ENCODE results near the gene CYP4F11. TPM values are rescaled to one million over a fixed set of nuclear protein-coding genes. Genes with fewer than 3 reads are reported as not detected.

The CYP4F11 gene
- total and polyA plus RNA-seq, 7 donors: 0.05 to 1.0 (median 0.10) TPM; not detected in 1

GRCh38 chr19:15897026-15897737 is 37.1 kb downstream of the CYP4F11 start:
- H3K27me3 ChIP-seq (ENCODE audit: insufficient read depth in 3 of 3, low read length in 2 of 3): peaks cover 0 to 8% (median 5%) of the 10 kb centered on the region in 3 donors
- intact Hi-C loops (cut with DNase I): no loop called here
- no peak overlapping the region for H3K27ac ChIP-seq
- no peaks in the 10 kb centered on the region for H3K9me3 ChIP-seq
- DNase-seq: no peak
- ATAC-seq: no peak
- no peaks in the 10 kb centered on the region for H3K36me3 ChIP-seq (ENCODE audit: insufficient read depth in 1 of 2, low read depth in 1 of 2)
- H3K4me3 ChIP-seq: no peak overlapping the region
- 65 to 78% (median 66%) methylated on average over 16 of the region's 16 CpGs for WGBS, 3 donors
- TF ChIP-seq CTCF (IDR thresholded peaks at IDR 0.05): no peak
- no peaks in the 10 kb centered on the region for H3K4me1 ChIP-seq

- H3K27ac ChIP-seq: no peak overlapping the region
- TF ChIP-seq CTCF (IDR thresholded peaks at IDR 0.05): no peak
- 67 to 79% (median 77%) methylated on average over 4 of the region's 4 CpGs for WGBS, 3 donors
- no peak overlapping the region for H3K4me3 ChIP-seq
- H3K27me3 ChIP-seq (ENCODE audit: insufficient read depth in 3 of 3, low read length in 2 of 3): peaks cover 0 to 8% (median 5%) of the 10 kb centered on the region in 3 donors
- DNase-seq: no peak
- intact Hi-C loops (cut with DNase I): no loop called here
- H3K4me1 ChIP-seq: no peaks in the 10 kb centered on the region
- no peaks in the 10 kb centered on the region for H3K9me3 ChIP-seq
- no peak for ATAC-seq
- no peaks in the 10 kb centered on the region for H3K36me3 ChIP-seq (ENCODE audit: insufficient read depth in 1 of 2, low read depth in 1 of 2)
Measured at GRCh38 chr19:15895876-15896430, 38.4 kb downstream of the CYP4F11 start.

- no peak for ATAC-seq
- Histone ChIP-seq H3K36me3 (ENCODE audit: insufficient read depth in 1 of 2, low read depth in 1 of 2) (no peaks in the 10 kb centered on the region), H3K4me3 (no peak overlapping the region), H3K9me3 (no peaks in the 10 kb centered on the region), H3K27ac (no peak overlapping the region), H3K4me1 (no peaks in the 10 kb centered on the region), H3K27me3 (ENCODE audit: insufficient read depth in 3 of 3, low read length in 2 of 3) (peaks cover 0 to 3% (median 1%) of the 10 kb centered on the region in 3 donors)
- intact Hi-C loops (cut with DNase I): no loop called here
- DNase-seq: no peak
- 62 to 92% (median 86%) methylated on average over 2 of the region's 2 CpGs for WGBS, 3 donors
- no peak for TF ChIP-seq CTCF (IDR thresholded peaks at IDR 0.05)
Measured at GRCh38 chr19:15894359-15894758, 40.0 kb downstream of the CYP4F11 start.

- intact Hi-C loops (cut with DNase I): no loop called here
- no peak for TF ChIP-seq CTCF (IDR thresholded peaks at IDR 0.05)
- ATAC-seq (no peak), DNase-seq (no peak)
- no peak overlapping the region for H3K4me3 ChIP-seq
- H3K36me3 ChIP-seq (ENCODE audit: insufficient read depth in 1 of 2, low read depth in 1 of 2): no peaks in the 10 kb centered on the region
- no peak overlapping the region for H3K27ac ChIP-seq
- no peaks in the 10 kb centered on the region for H3K4me1 ChIP-seq
- H3K9me3 ChIP-seq: no peaks in the 10 kb centered on the region
- H3K27me3 ChIP-seq (ENCODE audit: insufficient read depth in 3 of 3, low read length in 2 of 3): peaks cover 0 to 7% (median 1%) of the 10 kb centered on the region in 3 donors
- 57 to 69% (median 59%) methylated on average over 7 of the region's 7 CpGs for WGBS, 3 donors
Measured at GRCh38 chr19:15893477-15893876, 40.9 kb downstream of the CYP4F11 start.

Data from psoas muscle (tissue), 8 donors.